ENCODE measurements around the gene SORCS2.

Gene SORCS2

GRCh38 chr4:7712021-7712671, 519.8 kb downstream of the SORCS2 start:
- Histone ChIP-seq H3K4me2 (ENCODE audit: low read length) (no peak overlapping the region), H3K9me3 (ENCODE audit: low read length) (no peaks in the 10 kb centered on the region), H3K27ac (ENCODE audit: low read depth, low read length, poor library complexity, severe bottlenecking) (no peak overlapping the region), H3K4me3 (ENCODE audit: low read depth, low read length, poor library complexity, severe bottlenecking) (no peak overlapping the region), H3K4me1 (ENCODE audit: insufficient read depth, low read length, severe bottlenecking) (no peaks in the 10 kb centered on the region), H3K9me2 (ENCODE audit: low read depth, low read length) (no peaks in the 10 kb centered on the region), H3K27me3 (ENCODE audit: insufficient read depth, low read length) (no peaks in the 10 kb centered on the region), H2AFZ (ENCODE audit: low read length) (no peak overlapping the region), H3F3A (ENCODE audit: insufficient read depth, low read length) (no peaks in the 10 kb centered on the region), H3K36me3 (ENCODE audit: insufficient read depth, low read length) (no peaks in the 10 kb centered on the region), H4K20me1 (ENCODE audit: insufficient read depth, low read length) (no peaks in the 10 kb centered on the region), H3K9ac (ENCODE audit: low read length) (no peak overlapping the region), H3K79me2 (ENCODE audit: insufficient read depth, low read length) (no peaks in the 10 kb centered on the region)
- TF ChIP-seq EZH2 (IDR thresholded peaks at IDR 0.05; ENCODE audit: borderline replicate concordance, low read length), result no peak
- TF ChIP-seq CTCF (IDR thresholded peaks at IDR 0.05; ENCODE audit: low read length), result no peak

DNA sequence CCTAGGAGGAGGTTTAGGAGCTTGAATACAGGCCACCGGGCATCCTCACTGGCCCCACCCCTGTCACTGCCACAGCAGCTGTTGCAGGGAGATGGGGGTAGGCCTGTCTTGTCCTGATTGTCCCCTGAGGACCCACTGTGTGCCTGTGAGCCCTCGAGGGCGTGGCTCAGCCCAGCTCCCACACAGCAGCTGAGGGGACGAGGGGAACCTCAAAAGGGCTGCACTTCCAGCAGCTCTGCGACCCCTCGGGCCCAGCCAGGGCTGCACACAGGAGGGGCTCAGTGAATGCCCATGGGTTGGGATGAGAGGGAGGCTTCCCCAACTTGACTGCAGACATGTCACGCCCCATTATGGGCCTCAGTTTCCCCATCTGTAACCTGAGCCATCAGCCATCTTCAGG, 521.4 kb downstream of the SORCS2 start:
- H3K9ac ChIP-seq (ENCODE audit: low read length), result no peak overlapping the region
- H3K79me2 ChIP-seq (ENCODE audit: insufficient read depth, low read length), result no peaks in the 10 kb centered on the region
- H4K20me1 ChIP-seq (ENCODE audit: insufficient read depth, low read length), result no peaks in the 10 kb centered on the region
- no peak overlapping the region for H3K4me3 ChIP-seq (ENCODE audit: low read depth, low read length, poor library complexity, severe bottlenecking)
- no peaks in the 10 kb centered on the region for H3K27me3 ChIP-seq (ENCODE audit: insufficient read depth, low read length)
- no peaks in the 10 kb centered on the region for H3K4me1 ChIP-seq (ENCODE audit: insufficient read depth, low read length, severe bottlenecking)
- no peak overlapping the region for H2AFZ ChIP-seq (ENCODE audit: low read length)
- TF ChIP-seq CTCF (IDR thresholded peaks at IDR 0.05; ENCODE audit: low read length) (no peak), EZH2 (IDR thresholded peaks at IDR 0.05; ENCODE audit: borderline replicate concordance, low read length) (no peak)
- H3F3A ChIP-seq (ENCODE audit: insufficient read depth, low read length), result no peaks in the 10 kb centered on the region
- no peaks in the 10 kb centered on the region for H3K9me2 ChIP-seq (ENCODE audit: low read depth, low read length)
- no peaks in the 10 kb centered on the region for H3K36me3 ChIP-seq (ENCODE audit: insufficient read depth, low read length)
- H3K27ac ChIP-seq (ENCODE audit: low read depth, low read length, poor library complexity, severe bottlenecking), result no peak overlapping the region
- no peak overlapping the region for H3K4me2 ChIP-seq (ENCODE audit: low read length)
- H3K9me3 ChIP-seq (ENCODE audit: low read length), result no peaks in the 10 kb centered on the region

DNA sequence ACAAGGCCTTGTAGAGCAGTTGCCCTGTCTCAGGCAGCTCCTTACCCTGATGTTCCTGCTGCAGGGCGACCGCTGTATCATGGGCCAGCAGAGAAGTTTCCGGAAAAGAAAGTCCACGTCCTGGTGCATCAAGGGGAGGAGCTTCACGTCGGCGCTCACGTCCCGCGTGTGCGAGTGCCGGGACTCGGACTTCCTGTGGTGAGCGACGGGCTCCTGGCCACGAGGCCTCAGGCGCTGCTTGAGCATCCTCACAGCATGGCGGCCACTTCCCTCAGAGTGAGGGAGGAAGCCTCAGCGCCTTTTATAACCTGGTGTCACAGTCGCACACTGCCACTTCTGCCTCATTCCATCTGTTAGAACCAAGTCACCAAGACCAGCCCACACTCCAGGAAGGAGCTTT, 521.8 kb downstream of the SORCS2 start:
- Histone ChIP-seq H3K27ac (ENCODE audit: low read depth, low read length, poor library complexity, severe bottlenecking) (no peak overlapping the region), H4K20me1 (ENCODE audit: insufficient read depth, low read length) (no peaks in the 10 kb centered on the region), H3K27me3 (ENCODE audit: insufficient read depth, low read length) (no peaks in the 10 kb centered on the region), H2AFZ (ENCODE audit: low read length) (no peak overlapping the region), H3K79me2 (ENCODE audit: insufficient read depth, low read length) (no peaks in the 10 kb centered on the region), H3K9me2 (ENCODE audit: low read depth, low read length) (no peaks in the 10 kb centered on the region), H3K4me2 (ENCODE audit: low read length) (no peak overlapping the region), H3K9me3 (ENCODE audit: low read length) (no peaks in the 10 kb centered on the region), H3K4me3 (ENCODE audit: low read depth, low read length, poor library complexity, severe bottlenecking) (no peak overlapping the region), H3F3A (ENCODE audit: insufficient read depth, low read length) (no peaks in the 10 kb centered on the region), H3K4me1 (ENCODE audit: insufficient read depth, low read length, severe bottlenecking) (no peaks in the 10 kb centered on the region), H3K9ac (ENCODE audit: low read length) (no peak overlapping the region), H3K36me3 (ENCODE audit: insufficient read depth, low read length) (no peaks in the 10 kb centered on the region)
- TF ChIP-seq CTCF (IDR thresholded peaks at IDR 0.05; ENCODE audit: low read length), result no peak
- TF ChIP-seq EZH2 (IDR thresholded peaks at IDR 0.05; ENCODE audit: borderline replicate concordance, low read length), result no peak

Measured in OCI-LY1 (cell line).